Adipocyte (in vitro differentiated cells): Measurements from ENCODE around the gene ZNF275.
"Not testable (repeated sequence)": the region's sequence is repeated elsewhere in the genome, so short reads cannot be mapped to it uniquely, and the experiment has no call there.

Experiments used
- DNase-seq: peaks from one replicate; pipeline ENCODE4 v3.0.0-alpha.2; 2015; ENCODE audit warnings: low read depth
- H3K27me3 ChIP-seq: replicated peaks from 2 replicates; pipeline ENCODE4 v1.7.0; 2013; ENCODE audit warnings: mild to moderate bottlenecking, low read length, moderate library complexity; ENCODE audit not compliant: control insufficient read depth, insufficient read depth
- H3K36me3 ChIP-seq: 2 replicates; pipeline ENCODE4 v1.7.0; 2013; ENCODE audit warnings: low read length, mild to moderate bottlenecking, moderate library complexity; ENCODE audit not compliant: control insufficient read depth, insufficient read depth, severe bottlenecking
- H3K4me1 ChIP-seq: 2 replicates; pipeline ENCODE4 v1.7.0; 2013; ENCODE audit warnings: mild to moderate bottlenecking, low read length, moderate library complexity; ENCODE audit not compliant: control insufficient read depth, insufficient read depth
- H3K4me3 ChIP-seq: 2 replicates; pipeline ENCODE4 v1.7.0; 2013; ENCODE audit warnings: mild to moderate bottlenecking, low read length, moderate library complexity
- H3K9ac ChIP-seq: 2 replicates; pipeline ENCODE4 v1.7.0; 2013; ENCODE audit warnings: mild to moderate bottlenecking, low read length, moderate library complexity
- H3K9me3 ChIP-seq: 2 replicates; pipeline ENCODE4 v1.7.0; 2013; ENCODE audit warnings: mild to moderate bottlenecking, low read length, moderate library complexity; ENCODE audit not compliant: control insufficient read depth

Gene ZNF275

GRCh38 chrX:153305972-153306371 is 28.0 kb upstream of the ZNF275 start:
- Histone ChIP-seq H3K4me3 (no peak overlapping the region), H3K36me3 (no peaks in the 10 kb centered on the region), H3K9ac (no peak overlapping the region), H3K27me3 (peaks cover 30% of the 10 kb centered on the region), H3K9me3 (no peaks in the 10 kb centered on the region), H3K4me1 (peaks cover 9% of the 10 kb centered on the region)
- DNase-seq = no peak

DNA sequence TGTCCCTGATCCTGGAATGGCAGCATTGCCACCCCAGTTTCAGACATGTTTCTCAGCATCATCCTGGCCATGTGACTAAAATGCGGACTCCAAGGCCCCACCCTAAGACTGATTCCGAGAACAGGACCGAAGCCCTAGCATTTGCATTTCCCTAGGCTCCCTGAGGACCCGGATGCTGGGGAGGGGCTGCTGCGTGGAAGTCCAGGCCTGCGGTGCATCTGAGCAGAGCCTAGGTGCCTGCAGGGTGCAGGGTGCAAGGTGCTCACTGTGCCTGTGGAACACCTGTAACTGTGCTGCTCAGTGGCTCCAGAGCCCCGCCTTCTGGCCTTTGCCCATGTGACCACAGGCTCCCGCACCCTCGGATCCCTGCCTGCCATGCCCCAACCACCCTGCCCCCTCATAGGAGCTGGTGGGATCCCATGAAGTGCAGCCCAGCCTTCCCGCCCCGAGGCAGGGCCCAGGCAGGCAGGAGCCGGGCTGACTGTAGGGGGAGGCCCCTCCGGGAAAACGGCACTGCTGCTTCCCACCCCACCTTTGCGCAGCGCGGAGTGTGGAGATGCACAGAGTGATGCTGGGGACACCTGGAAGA is 27.3 kb upstream of the ZNF275 start:
- H3K9me3 ChIP-seq = no peaks in the 10 kb centered on the region
- DNase-seq = no peak
- H3K27me3 ChIP-seq = peaks cover 33% of the 10 kb centered on the region
- peaks cover 9% of the 10 kb centered on the region for H3K4me1 ChIP-seq
- no peak overlapping the region for H3K9ac ChIP-seq
- no peaks in the 10 kb centered on the region for H3K36me3 ChIP-seq
- H3K4me3 ChIP-seq = no peak overlapping the region

DNA sequence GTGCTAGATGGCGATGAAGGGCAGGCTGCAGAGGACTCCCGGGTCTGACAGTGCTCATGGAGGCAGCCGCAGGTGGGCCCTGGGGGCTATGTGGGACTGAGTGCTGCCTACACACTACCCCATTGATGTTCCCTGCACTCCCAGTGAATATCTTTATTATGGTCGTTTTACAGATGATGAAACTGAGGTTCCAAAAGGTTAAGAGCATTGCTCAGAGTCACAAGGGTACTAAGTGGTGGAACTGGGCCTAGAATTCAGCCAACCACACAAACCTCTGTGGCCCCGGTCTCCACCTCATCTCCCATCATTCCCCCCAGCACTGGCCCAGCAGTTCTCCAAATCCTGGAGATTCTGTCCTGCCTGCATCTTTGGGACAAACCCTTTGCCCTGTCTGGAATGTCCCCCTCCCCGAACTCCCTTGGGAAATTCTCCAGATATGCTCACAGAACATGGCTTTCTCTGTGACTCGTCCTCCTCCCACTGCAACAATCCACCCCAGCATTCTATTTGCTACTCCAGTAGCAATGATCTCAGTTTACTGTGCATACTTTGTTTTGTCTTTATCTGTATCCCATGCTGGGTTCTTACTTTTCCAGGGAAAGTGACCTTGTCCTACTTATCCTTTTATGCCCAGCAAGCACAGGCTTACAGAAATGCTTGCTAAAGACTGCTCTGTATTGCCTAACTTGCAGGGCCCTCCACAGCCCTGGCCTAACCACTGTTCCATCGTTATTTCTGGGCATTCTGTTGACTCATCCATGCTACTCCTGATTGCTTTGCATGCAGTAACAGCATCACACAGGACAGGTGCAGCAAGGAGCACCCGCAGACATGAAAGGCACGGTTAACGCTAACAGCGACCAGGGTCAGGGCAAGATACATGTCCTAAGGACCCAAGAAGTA is 26.4 kb upstream of the ZNF275 start:
- Histone ChIP-seq H3K4me3 (no peak overlapping the region), H3K27me3 (peaks cover 40% of the 10 kb centered on the region), H3K9me3 (no peaks in the 10 kb centered on the region), H3K36me3 (no peaks in the 10 kb centered on the region), H3K4me1 (peaks cover 9% of the 10 kb centered on the region), H3K9ac (no peak overlapping the region)
- DNase-seq = peak; percentile 0

DNA sequence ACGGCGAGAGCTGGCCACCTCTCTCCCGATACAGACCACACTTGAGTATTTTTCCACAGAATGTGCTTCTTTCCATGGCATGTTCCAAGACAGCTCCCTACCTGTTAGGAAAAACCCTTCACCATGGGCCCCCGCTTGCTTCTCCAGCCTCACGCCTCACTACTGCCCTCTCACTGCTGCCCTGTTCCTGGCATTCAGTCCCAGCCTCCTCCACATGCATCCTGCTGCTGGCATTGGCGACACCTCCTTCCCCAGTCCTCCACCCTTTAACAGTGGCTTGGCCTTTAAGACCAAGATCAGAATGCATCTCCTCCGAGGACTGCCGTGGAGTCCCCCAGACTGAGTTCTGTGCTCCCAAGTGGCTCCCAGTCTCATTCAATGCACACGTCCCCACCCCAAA is 23.1 kb upstream of the ZNF275 start:
- Histone ChIP-seq H3K4me1 (peaks cover 9% of the 10 kb centered on the region), H3K4me3 (no peak overlapping the region), H3K27me3 (peaks cover 29% of the 10 kb centered on the region), H3K9me3 (no peaks in the 10 kb centered on the region), H3K36me3 (no peaks in the 10 kb centered on the region), H3K9ac (no peak overlapping the region)
- DNase-seq = no peak

DNA sequence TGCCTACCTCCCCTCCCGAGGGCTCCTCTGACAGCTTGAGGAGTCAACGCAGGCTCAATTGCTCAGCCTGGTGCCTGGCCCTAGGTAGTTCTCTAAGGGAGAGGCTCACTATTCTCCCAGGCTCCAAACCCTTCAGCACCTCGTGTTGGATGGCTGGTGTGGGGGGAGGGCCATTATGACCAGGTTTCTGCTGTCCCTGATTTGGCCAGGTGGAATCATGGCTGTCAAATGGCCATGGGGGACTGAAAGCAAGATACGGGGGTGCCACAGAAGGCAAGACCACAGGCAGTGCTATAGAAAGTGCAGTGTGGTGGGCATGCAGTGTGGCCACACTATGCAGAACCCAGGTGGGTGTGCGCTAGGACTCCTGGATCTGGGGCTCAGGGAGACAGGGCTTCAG is 21.9 kb upstream of the ZNF275 start:
- Histone ChIP-seq H3K36me3 (no peaks in the 10 kb centered on the region), H3K4me3 (no peak overlapping the region), H3K9ac (no peak overlapping the region), H3K27me3 (peaks cover 29% of the 10 kb centered on the region), H3K9me3 (no peaks in the 10 kb centered on the region), H3K4me1 (peaks cover 6% of the 10 kb centered on the region)
- DNase-seq = no peak

DNA sequence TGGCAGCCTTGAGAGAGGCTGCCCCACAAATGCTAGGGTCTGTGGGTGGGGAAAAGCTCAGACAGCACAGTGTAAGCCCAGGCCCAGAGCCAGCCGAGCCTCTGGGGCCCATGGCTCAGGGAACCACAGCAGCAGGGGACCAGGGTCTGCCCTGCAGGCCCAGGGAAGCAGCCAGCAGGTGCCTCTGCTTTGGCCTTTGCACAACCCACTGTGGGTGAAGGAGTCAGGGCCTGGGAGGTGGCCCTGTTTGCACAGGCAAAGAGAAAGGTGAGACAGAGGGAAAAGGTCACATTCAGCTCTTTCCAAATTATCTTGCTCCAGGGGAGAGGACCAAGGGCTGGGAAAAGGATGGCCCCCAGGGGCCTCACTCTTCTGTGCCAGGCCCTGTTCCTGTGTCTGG is 21.1 kb upstream of the ZNF275 start:
- Histone ChIP-seq H3K9me3 (no peaks in the 10 kb centered on the region), H3K36me3 (no peaks in the 10 kb centered on the region), H3K27me3 (peaks cover 29% of the 10 kb centered on the region), H3K4me3 (no peak overlapping the region), H3K9ac (no peak overlapping the region), H3K4me1 (no peaks in the 10 kb centered on the region)
- no peak for DNase-seq

DNA sequence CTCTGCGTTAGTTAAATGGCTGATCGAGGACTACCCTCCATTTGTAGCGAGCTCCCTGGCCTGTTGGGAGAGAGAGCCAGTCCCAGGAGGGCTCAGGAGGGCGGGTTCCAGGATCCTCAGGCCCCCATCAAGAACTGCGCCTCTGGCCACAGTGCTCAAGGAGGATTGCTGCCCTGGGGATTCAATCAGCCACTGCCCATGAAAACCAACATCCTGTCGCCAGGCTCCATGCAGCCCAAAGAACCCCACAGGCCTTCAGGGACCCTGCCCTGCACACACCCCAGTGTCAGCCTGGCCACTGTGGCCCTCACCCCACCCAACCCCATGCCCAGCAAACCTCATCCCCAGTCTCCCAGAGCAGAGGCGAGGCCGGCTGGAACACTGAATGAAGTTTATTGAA is 16.6 kb upstream of the ZNF275 start:
- DNase-seq = no peak
- H3K9me3 ChIP-seq = no peaks in the 10 kb centered on the region
- H3K4me1 ChIP-seq = no peaks in the 10 kb centered on the region
- H3K36me3 ChIP-seq = no peaks in the 10 kb centered on the region
- H3K4me3 ChIP-seq = no peak overlapping the region
- H3K27me3 ChIP-seq = peaks cover 15% of the 10 kb centered on the region
- no peak overlapping the region for H3K9ac ChIP-seq

GRCh38 chrX:153317996-153318722 is 15.8 kb upstream of the ZNF275 start:
- no peak overlapping the region for H3K9ac ChIP-seq
- H3K27me3 ChIP-seq = peaks cover 14% of the 10 kb centered on the region
- no peaks in the 10 kb centered on the region for H3K36me3 ChIP-seq

GRCh38 chrX:153318811-153319210 is 15.1 kb upstream of the ZNF275 start:
- no peak overlapping the region for H3K4me3 ChIP-seq
- DNase-seq = no peak
- H3K9me3 ChIP-seq = peaks cover 9% of the 10 kb centered on the region
- no peaks in the 10 kb centered on the region for H3K36me3 ChIP-seq
- H3K9ac ChIP-seq = no peak overlapping the region
- H3K4me1 ChIP-seq = no peaks in the 10 kb centered on the region
- H3K27me3 ChIP-seq = peaks cover 14% of the 10 kb centered on the region

More at GRCh38 chrX:153317996-153318722, 15.8 kb upstream of the ZNF275 start:
- H3K9me3 ChIP-seq = peaks cover 2% of the 10 kb centered on the region
- H3K4me1 ChIP-seq = no peaks in the 10 kb centered on the region
- no peak overlapping the region for H3K4me3 ChIP-seq
- no peak for DNase-seq

DNA sequence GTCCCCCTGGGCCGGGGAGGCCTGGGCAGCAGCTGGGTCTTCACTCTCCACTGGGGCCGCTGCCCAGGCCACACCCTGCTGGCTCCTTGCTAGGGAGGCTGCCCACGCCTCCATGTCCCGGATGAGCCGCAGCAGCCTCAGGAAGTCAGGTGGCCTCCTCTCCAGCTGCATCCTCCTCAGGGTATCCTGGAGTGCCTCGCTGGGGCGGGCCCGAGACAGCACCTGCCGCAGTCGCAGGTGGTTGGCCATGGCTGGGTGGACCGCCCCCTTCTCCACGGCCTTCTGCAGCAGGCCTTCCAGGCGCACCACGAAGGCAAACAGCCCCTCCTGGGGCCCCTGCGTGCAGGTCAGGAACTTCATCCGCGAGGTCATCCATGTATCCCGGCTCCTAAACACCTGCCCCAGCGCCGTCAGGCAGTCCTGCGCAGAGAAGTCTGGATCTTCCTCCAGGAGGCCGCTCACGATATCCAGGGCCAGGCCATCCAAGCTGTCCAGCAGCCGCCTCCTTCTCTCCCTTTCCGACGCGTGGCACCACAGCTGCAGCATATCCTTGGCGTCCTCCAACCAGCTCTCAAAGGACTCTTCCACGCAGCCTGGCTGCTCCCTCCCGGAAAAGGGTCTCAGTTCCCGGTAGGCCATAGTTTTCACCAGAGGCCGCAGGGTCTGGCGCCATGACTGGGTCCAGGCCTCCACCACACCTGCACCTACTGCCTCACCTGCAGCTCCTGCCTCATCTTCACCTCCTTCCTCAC is 14.5 kb upstream of the ZNF275 start:
- H3K4me1 ChIP-seq = no peaks in the 10 kb centered on the region
- H3K9me3 ChIP-seq = peaks cover 14% of the 10 kb centered on the region
- H3K4me3 ChIP-seq = no peak overlapping the region
- H3K9ac ChIP-seq = no peak overlapping the region
- H3K27me3 ChIP-seq = peaks cover 14% of the 10 kb centered on the region
- no peak for DNase-seq
- no peaks in the 10 kb centered on the region for H3K36me3 ChIP-seq

DNA sequence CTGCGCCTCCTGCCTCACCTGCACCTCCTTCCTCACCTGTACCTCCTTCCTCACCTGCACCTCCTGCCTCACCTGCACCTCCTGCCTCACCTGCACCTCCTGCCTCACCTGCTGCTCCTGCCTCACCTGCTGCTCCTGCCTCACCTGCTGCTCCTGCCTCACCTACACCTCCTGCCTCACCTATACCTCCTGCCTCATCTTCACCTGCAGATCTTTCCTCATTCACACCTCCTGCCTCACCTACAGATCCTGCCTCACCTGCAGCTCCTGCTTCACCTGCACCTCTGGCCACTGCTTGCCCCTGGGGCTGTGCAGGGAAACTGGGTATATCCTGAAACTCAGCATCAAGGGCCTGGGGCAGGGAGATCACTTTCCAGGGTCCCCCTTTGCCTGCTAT is 13.9 kb upstream of the ZNF275 start:
- H3K9ac ChIP-seq, H3K4me1 ChIP-seq, H3K36me3 ChIP-seq, DNase-seq, H3K4me3 ChIP-seq: not testable (repeated sequence)
- Histone ChIP-seq H3K9me3 (peaks cover 19% of the 10 kb centered on the region), H3K27me3 (peaks cover 14% of the 10 kb centered on the region)
